GM06990 (cell line): Measurements from ENCODE around the gene GXYLT2.

ENCODE experiments used
- DNase-seq: peaks from one replicate; pipeline ENCODE4 v3.0.0-alpha.2; 2011; ENCODE audit not compliant: insufficient read length; ENCODE audit errors: extremely low read depth
- H3K27me3 ChIP-seq: replicated peaks from 2 replicates; pipeline ENCODE4 v1.6.0; 2011; ENCODE audit warnings: low read length; ENCODE audit not compliant: control insufficient read depth, insufficient read depth
- H3K36me3 ChIP-seq: 2 replicates; pipeline ENCODE4 v1.5.1; 2011; ENCODE audit warnings: low read length; ENCODE audit not compliant: control insufficient read depth, insufficient read depth
- H3K4me3 ChIP-seq: replicated peaks from 2 replicates; pipeline ENCODE4 v1.5.1; 2011; ENCODE audit warnings: low read depth, mild to moderate bottlenecking, control low read depth, low read length
- TF ChIP-seq, protein P1 (sequence below): IDR thresholded peaks from 2 replicates; pipeline ENCODE4 v1.5.1; 2011; ENCODE audit warnings: low read length, control low read depth, mild to moderate bottlenecking, inconsistent platforms; ENCODE audit not compliant: insufficient read depth, poor library complexity, severe bottlenecking

Gene GXYLT2

DNA sequence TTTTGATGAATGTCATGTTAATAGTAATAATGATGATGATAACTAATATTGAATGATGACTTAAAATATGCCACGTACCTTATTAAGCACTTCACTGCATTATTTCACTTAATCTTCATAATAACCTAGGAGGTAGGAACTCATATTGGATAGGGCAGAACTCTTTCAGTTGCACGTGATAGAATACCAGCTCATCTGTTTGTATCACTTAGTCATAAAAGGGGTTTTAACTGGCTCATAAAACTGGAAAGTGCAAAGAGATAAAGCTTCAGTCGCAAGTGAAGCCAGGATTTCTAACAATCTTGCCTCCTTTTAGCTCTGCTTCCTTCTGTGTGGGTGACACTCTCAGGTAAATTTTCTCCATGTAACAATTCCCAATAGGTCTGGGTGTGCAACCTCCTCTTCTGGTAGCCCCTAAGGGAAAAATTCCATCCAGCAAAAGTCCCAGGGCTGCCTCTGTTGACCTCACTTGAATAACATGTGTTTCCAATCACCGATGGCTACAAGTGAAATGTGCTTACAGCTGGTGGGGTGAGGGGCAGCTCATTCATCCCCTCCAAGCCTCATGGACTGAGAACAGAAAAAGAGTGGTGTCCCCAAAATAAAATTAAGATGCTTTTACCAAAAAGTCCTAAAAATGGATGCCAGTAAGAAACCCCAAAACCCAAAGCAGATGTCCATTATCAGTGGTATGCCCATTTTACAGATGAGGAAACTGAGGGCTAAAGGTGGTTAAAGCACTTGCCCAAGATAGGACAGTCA lies 9.3 kb downstream of the GXYLT2 start:
- TF ChIP-seq, protein P1, sequence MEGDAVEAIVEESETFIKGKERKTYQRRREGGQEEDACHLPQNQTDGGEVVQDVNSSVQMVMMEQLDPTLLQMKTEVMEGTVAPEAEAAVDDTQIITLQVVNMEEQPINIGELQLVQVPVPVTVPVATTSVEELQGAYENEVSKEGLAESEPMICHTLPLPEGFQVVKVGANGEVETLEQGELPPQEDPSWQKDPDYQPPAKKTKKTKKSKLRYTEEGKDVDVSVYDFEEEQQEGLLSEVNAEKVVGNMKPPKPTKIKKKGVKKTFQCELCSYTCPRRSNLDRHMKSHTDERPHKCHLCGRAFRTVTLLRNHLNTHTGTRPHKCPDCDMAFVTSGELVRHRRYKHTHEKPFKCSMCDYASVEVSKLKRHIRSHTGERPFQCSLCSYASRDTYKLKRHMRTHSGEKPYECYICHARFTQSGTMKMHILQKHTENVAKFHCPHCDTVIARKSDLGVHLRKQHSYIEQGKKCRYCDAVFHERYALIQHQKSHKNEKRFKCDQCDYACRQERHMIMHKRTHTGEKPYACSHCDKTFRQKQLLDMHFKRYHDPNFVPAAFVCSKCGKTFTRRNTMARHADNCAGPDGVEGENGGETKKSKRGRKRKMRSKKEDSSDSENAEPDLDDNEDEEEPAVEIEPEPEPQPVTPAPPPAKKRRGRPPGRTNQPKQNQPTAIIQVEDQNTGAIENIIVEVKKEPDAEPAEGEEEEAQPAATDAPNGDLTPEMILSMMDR, result no peak
- H3K27me3 ChIP-seq, result no peaks in the 10 kb centered on the region; the same call in 1 of the 2 replicates
- H3K4me3 ChIP-seq, result no peak overlapping the region
- no peak for DNase-seq
- H3K36me3 ChIP-seq, result no peaks in the 10 kb centered on the region

DNA sequence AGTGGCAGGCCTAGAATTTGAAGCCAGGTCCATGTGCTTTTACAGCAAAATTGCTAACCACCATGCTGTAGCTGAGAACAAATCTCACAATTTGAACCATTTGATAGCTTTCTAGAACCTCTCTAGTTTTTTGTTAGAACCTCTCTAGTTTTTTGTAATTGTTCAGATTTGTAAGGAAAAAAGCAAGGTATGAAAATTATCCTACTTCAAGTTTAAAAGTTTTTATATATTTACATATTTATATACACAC lies 9.8 kb downstream of the GXYLT2 start:
- Histone ChIP-seq H3K27me3 (no peaks in the 10 kb centered on the region; the same call in 1 of the 2 replicates), H3K4me3 (no peak overlapping the region), H3K36me3 (no peaks in the 10 kb centered on the region)
- TF ChIP-seq, protein P1, result no peak
- no peak for DNase-seq

DNA sequence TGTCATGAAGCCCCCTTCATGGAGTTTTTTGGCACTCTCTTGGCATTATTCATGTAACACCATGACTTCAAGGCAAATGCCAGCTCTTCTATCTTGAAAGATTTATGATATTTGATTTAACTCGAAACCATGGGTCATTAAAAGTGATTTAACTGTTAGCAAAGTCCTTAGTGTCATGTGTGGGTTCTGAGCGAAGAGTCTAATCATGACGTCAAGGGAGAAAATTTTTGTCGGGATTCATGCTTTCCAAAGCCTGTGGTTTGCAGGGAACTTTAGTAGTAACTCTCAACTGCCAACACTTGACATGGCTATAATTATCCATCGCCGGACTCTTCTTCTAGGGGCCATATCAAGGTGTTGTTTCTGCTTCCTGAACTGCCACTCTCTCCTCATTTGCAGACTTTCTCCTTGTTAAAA lies 11.5 kb downstream of the GXYLT2 start:
- DNase-seq, result no peak
- TF ChIP-seq, protein P1, result no peak
- Histone ChIP-seq H3K36me3 (no peaks in the 10 kb centered on the region), H3K27me3 (no peaks in the 10 kb centered on the region; the same call in 1 of the 2 replicates), H3K4me3 (no peak overlapping the region)

DNA sequence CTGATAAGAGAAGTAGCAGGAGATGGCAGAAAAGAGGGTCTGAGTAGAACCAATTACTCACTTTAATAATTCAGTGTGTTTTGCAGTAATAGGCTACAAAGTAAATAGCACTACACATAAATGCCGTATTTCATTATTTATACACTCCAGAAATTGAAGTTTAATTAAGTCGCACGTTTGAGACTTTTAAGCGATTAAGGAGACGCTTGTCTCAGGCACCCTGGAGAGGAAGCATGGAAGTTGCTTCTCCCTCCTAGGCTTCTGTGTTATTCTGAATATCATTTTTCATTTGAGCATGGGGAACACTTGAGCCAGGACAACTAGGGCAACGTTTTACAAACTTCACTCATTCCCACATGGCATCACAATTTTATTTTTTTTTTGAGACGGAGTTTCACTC lies 12.2 kb downstream of the GXYLT2 start:
- Histone ChIP-seq H3K27me3 (no peaks in the 10 kb centered on the region; the same call in 1 of the 2 replicates), H3K36me3 (no peaks in the 10 kb centered on the region), H3K4me3 (no peak overlapping the region)
- no peak for DNase-seq
- TF ChIP-seq, protein P1, result no peak

DNA sequence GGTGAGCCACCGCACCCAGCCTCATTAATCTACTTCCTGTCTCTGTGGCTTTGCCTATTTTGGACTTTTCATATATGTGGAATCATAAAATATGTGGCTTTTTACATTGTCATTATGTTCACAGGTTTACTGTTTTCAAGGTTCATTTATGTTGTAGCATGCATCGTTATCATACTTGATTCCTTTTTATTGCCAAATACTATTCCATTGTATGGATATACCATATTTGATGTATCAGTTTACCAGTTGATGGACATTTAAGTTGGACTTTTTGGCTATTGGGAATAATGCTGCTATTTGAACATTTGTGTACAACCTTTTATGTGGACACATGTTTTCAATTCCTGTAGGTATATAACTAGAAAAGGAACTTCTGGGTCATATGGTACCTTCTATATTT lies 14.0 kb downstream of the GXYLT2 start:
- Histone ChIP-seq H3K4me3 (no peak overlapping the region), H3K27me3 (no peaks in the 10 kb centered on the region; the same call in 1 of the 2 replicates), H3K36me3 (no peaks in the 10 kb centered on the region)
- TF ChIP-seq, protein P1, result no peak
- no peak for DNase-seq

DNA sequence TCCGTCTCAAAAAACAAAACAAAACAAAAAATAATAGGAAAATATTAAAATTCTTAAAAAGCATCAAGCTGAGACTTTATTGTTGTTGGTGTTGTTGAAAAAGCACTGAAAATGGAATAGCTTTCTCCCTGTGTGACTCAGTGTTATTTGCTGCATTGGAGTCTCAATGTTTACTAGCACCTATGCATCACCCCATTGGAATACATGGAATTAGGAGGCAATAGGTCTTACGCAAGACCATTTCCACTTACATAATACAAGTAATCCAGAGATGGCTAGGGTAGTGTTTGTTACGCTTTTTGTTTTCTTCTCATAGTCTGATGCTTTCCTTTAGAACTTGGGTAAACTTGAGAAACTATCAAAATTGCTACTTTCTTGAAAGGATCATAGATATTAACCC lies 15.2 kb downstream of the GXYLT2 start:
- TF ChIP-seq, protein P1, result no peak
- Histone ChIP-seq H3K27me3 (no peaks in the 10 kb centered on the region; the same call in 1 of the 2 replicates), H3K4me3 (no peak overlapping the region), H3K36me3 (no peaks in the 10 kb centered on the region)
- DNase-seq, result no peak
